Activated T-cell treated with anti-CD3 and anti-CD28 coated beads for 48 hours (primary cell): ENCODE results near the gene HOXA11.

Experiments
- DNase-seq: peaks from one replicate; pipeline ENCODE4 v3.0.0-alpha.2; 2020; ENCODE audit warnings: low read depth

HOXA11 gene

GRCh38 chr7:27192546-27193334 is 7.7 kb upstream of the HOXA11 start:
- DNase-seq = no peak

- no peak for DNase-seq
Measured at GRCh38 chr7:27191833-27192545, 7.0 kb upstream of the HOXA11 start.

GRCh38 chr7:27191161-27191731 is 6.2 kb upstream of the HOXA11 start:
- no peak for DNase-seq

GRCh38 chr7:27189997-27190748 is 5.1 kb upstream of the HOXA11 start:
- DNase-seq = no peak

- no peak for DNase-seq
Measured at GRCh38 chr7:27189295-27189996, 4.4 kb upstream of the HOXA11 start.

- no peak for DNase-seq
Measured at GRCh38 chr7:27188386-27189294, 3.6 kb upstream of the HOXA11 start.

- DNase-seq = no peak
Measured at GRCh38 chr7:27187475-27188385, 2.7 kb upstream of the HOXA11 start.

- no peak for DNase-seq
Measured at GRCh38 chr7:27186668-27187474, 1.8 kb upstream of the HOXA11 start.

- DNase-seq = no peak
Measured at GRCh38 chr7:27185854-27186667, 1.0 kb upstream of the HOXA11 start.

GRCh38 chr7:27184337-27185012 is 557 bp downstream of the HOXA11 start:
- DNase-seq = no peak

- DNase-seq = no peak
Measured at GRCh38 chr7:27183682-27184336, 1.2 kb downstream of the HOXA11 start.

- DNase-seq = no peak
Measured at GRCh38 chr7:27182861-27183681, 2.0 kb downstream of the HOXA11 start.

GRCh38 chr7:27182285-27182841 is 2.7 kb downstream of the HOXA11 start:
- no peak for DNase-seq

GRCh38 chr7:27181795-27182275 is 3.2 kb downstream of the HOXA11 start:
- no peak for DNase-seq
